Suprapubic skin (tissue), 3 donors: ENCODE data around the gene PDIA2.

Source experiments
- CTCF ChIP-seq, 2 donors: fragments of 200-600 bp in 1 of 2; fragments of 450-650 bp in 1 of 2; sonication (generic) in 1 of 2; IDR thresholded peaks; one replicate each; pipeline ENCODE4 v1.5.1; 2016 to 2019; ENCODE audit warnings: antibody characterized with exemption in 2 of 2, mild to moderate bottlenecking in 1 of 2, moderate library complexity in 1 of 2
- POLR2A ChIP-seq, 2 donors: fragments of 450-650 bp; IDR thresholded peaks; one replicate each; pipeline ENCODE4 v1.6.1; 2017; ENCODE audit warnings: antibody characterized with exemption in 2 of 2, mild to moderate bottlenecking in 2 of 2, moderate library complexity in 2 of 2

- TF ChIP-seq POLR2A (IDR thresholded peaks at IDR 0.05), result no peak
- no peak for TF ChIP-seq CTCF (IDR thresholded peaks at IDR 0.05)
Measured at GRCh38 chr16:259814-260253, 23.1 kb upstream of the PDIA2 start.
